ENCODE results near the gene FAM120A.

FAM120A gene

DNA sequence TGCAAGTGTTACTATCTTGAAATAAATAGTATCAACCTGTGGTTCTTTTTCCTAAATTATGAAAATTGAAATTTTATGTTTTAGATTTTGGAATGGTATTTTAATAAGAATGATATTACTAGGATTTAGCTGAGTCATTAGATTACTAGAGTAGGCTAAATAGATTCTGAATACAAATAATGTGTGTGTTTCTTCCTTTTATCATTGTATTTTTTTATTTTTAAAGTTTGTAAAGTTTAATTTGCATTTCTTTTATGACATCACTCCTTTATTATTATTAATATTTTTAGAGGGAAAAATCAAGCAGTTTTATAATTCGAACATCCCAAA, 9.9 kb downstream of the FAM120A start:
- no peaks in the 10 kb centered on the region for H3K36me3 ChIP-seq (ENCODE audit: insufficient read depth)
- no peak overlapping the region for H3K9ac ChIP-seq
- TF ChIP-seq, protein P1, sequence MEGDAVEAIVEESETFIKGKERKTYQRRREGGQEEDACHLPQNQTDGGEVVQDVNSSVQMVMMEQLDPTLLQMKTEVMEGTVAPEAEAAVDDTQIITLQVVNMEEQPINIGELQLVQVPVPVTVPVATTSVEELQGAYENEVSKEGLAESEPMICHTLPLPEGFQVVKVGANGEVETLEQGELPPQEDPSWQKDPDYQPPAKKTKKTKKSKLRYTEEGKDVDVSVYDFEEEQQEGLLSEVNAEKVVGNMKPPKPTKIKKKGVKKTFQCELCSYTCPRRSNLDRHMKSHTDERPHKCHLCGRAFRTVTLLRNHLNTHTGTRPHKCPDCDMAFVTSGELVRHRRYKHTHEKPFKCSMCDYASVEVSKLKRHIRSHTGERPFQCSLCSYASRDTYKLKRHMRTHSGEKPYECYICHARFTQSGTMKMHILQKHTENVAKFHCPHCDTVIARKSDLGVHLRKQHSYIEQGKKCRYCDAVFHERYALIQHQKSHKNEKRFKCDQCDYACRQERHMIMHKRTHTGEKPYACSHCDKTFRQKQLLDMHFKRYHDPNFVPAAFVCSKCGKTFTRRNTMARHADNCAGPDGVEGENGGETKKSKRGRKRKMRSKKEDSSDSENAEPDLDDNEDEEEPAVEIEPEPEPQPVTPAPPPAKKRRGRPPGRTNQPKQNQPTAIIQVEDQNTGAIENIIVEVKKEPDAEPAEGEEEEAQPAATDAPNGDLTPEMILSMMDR (conservative IDR thresholded peaks at IDR 0.05; ENCODE audit: low read depth, low read length): no peak
- no peak overlapping the region for H2AFZ ChIP-seq (ENCODE audit: low read depth)
- peaks cover 100% of the 10 kb centered on the region for H3K79me2 ChIP-seq (ENCODE audit: insufficient read depth, low read depth)
- no peak overlapping the region for H3K4me2 ChIP-seq
- peaks cover 54% of the 10 kb centered on the region for H3K4me1 ChIP-seq (ENCODE audit: low read depth, poor library complexity, severe bottlenecking)
- H4K20me1 ChIP-seq (ENCODE audit: insufficient read depth): peaks cover 42% of the 10 kb centered on the region
- H3K4me3 ChIP-seq (IDR thresholded peaks at IDR 0.05; ENCODE audit: insufficient read depth, low read depth, low read length): no peak overlapping the region
- no peaks in the 10 kb centered on the region for H3K27me3 ChIP-seq (ENCODE audit: insufficient read depth, low read depth)
- H3K27ac ChIP-seq: no peak overlapping the region

DNA sequence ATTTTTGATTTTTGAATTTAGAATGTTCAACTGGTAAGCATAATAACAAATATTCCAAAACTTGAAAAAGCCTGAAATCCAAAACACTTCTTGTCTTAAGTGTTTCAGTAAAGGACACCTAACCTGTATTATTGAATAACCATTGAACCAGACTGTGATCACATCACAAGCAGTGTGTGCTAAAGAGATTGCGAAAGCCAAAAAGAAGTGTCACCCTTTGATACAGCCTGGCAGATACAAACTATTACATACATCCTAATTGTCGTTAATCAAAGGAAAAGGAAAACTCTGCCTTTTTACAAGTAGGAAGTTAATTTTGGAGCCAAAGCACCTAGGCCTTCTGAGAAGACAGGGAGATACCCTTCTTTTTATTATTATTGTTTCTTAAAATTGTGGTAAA, 10.3 kb downstream of the FAM120A start:
- Histone ChIP-seq H3K36me3 (ENCODE audit: insufficient read depth) (no peaks in the 10 kb centered on the region), H4K20me1 (ENCODE audit: insufficient read depth) (peaks cover 38% of the 10 kb centered on the region), H3K4me2 (no peak overlapping the region), H3K9ac (no peak overlapping the region), H3K79me2 (ENCODE audit: insufficient read depth, low read depth) (peaks cover 100% of the 10 kb centered on the region), H3K4me1 (ENCODE audit: low read depth, poor library complexity, severe bottlenecking) (peaks cover 54% of the 10 kb centered on the region), H2AFZ (ENCODE audit: low read depth) (no peak overlapping the region), H3K4me3 (IDR thresholded peaks at IDR 0.05; ENCODE audit: insufficient read depth, low read depth, low read length) (no peak overlapping the region), H3K27me3 (ENCODE audit: insufficient read depth, low read depth) (no peaks in the 10 kb centered on the region), H3K27ac (no peak overlapping the region)
- TF ChIP-seq, protein P1 (conservative IDR thresholded peaks at IDR 0.05; ENCODE audit: low read depth, low read length): no peak

DNA sequence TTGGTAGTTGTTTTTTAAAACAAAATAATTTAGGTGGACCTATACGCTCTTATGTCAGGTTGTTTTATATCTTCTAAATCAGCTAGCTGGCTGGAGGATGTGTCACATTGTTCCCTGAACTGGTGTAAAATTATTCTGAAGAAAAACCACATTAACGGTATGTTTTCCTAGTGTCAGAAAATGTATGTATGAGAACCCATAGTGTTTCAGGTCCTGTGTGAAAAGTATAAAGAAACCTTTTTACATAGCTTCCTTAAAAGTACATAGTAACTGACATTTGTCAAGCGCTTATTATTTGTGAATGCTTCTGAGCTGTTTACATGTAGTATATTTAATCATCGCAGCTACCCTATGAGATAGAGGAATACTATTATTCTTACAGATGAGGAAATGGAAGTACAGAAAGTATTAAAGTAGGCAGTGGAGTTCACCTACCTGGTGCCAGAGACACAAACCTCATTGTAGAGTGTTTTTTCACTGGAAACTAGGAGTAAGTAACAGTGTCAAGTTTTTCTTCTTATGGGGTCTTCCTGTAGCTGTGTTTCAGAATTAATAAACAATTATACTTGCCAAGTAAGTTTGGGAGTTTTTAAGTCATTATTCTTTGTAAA, 12.3 kb downstream of the FAM120A start:
- no peak overlapping the region for H2AFZ ChIP-seq (ENCODE audit: low read depth)
- no peak overlapping the region for H3K27ac ChIP-seq
- no peak overlapping the region; the same call in 1 of the 2 replicates for H3K4me2 ChIP-seq
- TF ChIP-seq, protein P1 (conservative IDR thresholded peaks at IDR 0.05; ENCODE audit: low read depth, low read length): no peak
- no peaks in the 10 kb centered on the region for H3K27me3 ChIP-seq (ENCODE audit: insufficient read depth, low read depth)
- H3K36me3 ChIP-seq (ENCODE audit: insufficient read depth): no peaks in the 10 kb centered on the region
- no peak overlapping the region for H3K4me3 ChIP-seq (IDR thresholded peaks at IDR 0.05; ENCODE audit: insufficient read depth, low read depth, low read length)
- H3K79me2 ChIP-seq (ENCODE audit: insufficient read depth, low read depth): peaks cover 100% of the 10 kb centered on the region
- peaks cover 73% of the 10 kb centered on the region for H3K4me1 ChIP-seq (ENCODE audit: low read depth, poor library complexity, severe bottlenecking)
- H4K20me1 ChIP-seq (ENCODE audit: insufficient read depth): peaks cover 30% of the 10 kb centered on the region
- H3K9ac ChIP-seq: no peak overlapping the region

DNA sequence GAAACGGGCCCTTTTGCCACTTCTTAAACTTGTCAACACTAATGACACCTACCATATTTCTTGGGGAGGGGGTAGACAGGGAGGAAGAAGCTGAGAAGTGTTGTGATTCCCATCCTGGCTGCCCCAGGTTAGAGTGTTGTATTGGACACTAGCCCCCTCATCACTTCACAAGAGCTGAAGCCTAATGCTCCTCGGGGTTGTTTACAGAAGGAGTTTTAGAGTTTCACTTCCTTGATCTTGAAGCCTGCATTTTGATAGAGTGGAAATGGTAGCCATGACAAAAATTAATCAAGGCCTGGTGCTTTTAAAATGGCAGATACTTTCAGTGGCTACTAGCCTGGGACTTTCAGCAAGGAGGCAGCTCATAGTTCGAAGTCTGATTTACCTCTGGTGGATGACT, 12.9 kb downstream of the FAM120A start:
- Histone ChIP-seq H3K79me2 (ENCODE audit: insufficient read depth, low read depth) (peaks cover 100% of the 10 kb centered on the region), H3K27me3 (ENCODE audit: insufficient read depth, low read depth) (no peaks in the 10 kb centered on the region), H3K27ac (no peak overlapping the region), H2AFZ (ENCODE audit: low read depth) (no peak overlapping the region), H3K9ac (no peak overlapping the region), H3K4me1 (ENCODE audit: low read depth, poor library complexity, severe bottlenecking) (peaks cover 75% of the 10 kb centered on the region), H3K4me2 (peak overlapping the region; percentile 3; the same call in 1 of the 2 replicates), H3K4me3 (IDR thresholded peaks at IDR 0.05; ENCODE audit: insufficient read depth, low read depth, low read length) (no peak overlapping the region), H4K20me1 (ENCODE audit: insufficient read depth) (peaks cover 29% of the 10 kb centered on the region), H3K36me3 (ENCODE audit: insufficient read depth) (no peaks in the 10 kb centered on the region)
- TF ChIP-seq, protein P1 (conservative IDR thresholded peaks at IDR 0.05; ENCODE audit: low read depth, low read length): no peak

All from KMS-11 (cell line).